ENCODE data around the gene LIME1.

The LIME1 gene

DNA sequence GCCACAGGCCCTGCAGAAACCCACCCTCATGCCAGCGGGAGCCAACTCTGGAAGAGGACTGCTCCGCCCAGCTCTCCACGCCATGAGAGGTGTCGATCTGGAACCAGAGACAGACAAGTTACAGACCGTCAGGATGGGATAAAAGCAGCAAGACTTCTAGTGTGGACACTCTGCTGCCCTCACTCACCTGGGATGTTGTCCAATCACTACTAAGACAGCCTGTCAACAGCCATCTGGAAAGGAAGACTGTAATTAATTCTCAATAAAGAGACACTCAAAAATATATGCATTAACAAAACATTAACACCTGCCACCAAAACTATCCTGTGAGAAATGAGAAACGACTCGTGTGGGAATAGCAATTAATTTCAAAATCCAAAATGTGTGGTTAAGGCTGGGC lies 31.4 kb downstream of the LIME1 start:
- H3K4me3 ChIP-seq (ENCODE audit: low read depth, low read length): no peak overlapping the region
- TF ChIP-seq, protein P1, sequence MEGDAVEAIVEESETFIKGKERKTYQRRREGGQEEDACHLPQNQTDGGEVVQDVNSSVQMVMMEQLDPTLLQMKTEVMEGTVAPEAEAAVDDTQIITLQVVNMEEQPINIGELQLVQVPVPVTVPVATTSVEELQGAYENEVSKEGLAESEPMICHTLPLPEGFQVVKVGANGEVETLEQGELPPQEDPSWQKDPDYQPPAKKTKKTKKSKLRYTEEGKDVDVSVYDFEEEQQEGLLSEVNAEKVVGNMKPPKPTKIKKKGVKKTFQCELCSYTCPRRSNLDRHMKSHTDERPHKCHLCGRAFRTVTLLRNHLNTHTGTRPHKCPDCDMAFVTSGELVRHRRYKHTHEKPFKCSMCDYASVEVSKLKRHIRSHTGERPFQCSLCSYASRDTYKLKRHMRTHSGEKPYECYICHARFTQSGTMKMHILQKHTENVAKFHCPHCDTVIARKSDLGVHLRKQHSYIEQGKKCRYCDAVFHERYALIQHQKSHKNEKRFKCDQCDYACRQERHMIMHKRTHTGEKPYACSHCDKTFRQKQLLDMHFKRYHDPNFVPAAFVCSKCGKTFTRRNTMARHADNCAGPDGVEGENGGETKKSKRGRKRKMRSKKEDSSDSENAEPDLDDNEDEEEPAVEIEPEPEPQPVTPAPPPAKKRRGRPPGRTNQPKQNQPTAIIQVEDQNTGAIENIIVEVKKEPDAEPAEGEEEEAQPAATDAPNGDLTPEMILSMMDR (conservative IDR thresholded peaks at IDR 0.05; ENCODE audit: low read depth, low read length): no peak
- DNase-seq (ENCODE audit: low read depth): no peak

DNA sequence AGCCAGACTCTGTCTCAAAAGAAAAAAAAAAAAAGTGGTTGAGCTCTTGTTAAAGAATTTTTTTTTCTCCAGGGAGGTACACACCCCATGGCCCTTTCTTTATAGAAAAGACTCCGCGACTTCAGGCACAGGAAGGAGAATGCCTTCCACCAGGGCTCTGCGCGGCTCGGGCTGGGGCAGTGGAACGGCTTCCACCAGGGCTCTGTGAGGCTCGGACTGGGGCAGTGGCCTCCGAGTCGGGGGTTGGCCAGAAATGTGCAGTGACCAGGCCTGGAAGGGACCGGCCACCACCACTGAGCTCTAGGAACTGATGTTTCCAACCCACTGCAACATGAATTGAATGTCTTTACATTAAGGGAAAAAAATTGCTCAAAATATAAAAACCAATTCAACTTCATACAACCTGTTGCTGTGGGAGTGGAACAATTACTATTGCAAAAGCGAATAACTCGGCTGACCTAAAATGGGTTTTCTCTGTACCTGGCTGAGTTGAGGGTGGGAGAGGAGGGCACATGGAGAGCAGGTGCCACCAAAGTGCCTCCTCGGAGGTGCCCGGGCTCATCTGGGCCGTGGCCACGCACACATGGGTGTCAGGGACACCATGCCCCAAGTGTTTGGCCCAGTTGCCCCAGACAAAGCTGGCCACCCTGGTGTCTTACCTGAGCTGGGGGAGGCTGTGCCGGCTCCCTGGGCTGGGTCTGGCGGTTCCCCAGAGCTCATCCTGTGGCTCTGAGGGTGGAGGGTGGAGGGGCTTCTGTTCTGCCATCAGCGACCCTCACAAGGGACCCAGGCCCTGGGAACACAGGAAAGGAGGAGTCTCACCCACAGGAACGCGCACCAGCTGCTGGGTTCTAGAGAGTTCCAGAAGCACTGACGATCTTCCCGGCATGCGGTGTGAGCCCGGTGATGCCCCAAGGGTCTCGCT lies 32.4 kb downstream of the LIME1 start:
- TF ChIP-seq, protein P1 (conservative IDR thresholded peaks at IDR 0.05; ENCODE audit: low read depth, low read length): no peak
- no peak for DNase-seq (ENCODE audit: low read depth)
- H3K4me3 ChIP-seq (ENCODE audit: low read depth, low read length): no peak overlapping the region

DNA sequence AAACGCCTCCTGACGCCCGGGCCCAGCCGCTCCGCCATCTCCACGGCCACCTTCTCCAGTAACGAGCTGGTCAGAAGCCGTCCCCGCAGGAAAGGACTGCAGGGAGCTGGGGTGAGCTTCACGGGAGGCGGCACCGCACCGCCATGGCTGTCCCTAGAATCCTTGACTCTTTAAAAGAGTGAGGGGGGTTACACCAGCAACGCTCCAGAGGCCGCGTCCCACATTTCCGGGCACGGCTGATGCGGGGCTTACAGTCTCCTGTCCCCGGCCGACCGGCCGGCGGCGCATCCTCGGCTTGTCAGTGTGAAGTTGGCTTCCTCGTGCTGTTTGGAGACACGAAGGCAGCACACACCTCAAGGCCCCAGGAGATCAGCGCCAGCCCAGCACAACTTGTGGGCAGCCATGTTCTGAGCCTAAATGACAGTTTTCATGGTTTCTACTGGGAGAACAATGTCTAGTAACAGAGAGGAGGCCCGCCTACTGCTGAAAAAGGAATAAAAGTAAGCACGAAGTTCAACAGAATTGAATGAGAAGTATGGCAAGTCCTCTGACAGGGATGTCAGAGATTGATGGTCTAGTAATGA lies 33.5 kb downstream of the LIME1 start:
- TF ChIP-seq, protein P1 (conservative IDR thresholded peaks at IDR 0.05; ENCODE audit: low read depth, low read length): no peak
- no peak for DNase-seq (ENCODE audit: low read depth)

DNA sequence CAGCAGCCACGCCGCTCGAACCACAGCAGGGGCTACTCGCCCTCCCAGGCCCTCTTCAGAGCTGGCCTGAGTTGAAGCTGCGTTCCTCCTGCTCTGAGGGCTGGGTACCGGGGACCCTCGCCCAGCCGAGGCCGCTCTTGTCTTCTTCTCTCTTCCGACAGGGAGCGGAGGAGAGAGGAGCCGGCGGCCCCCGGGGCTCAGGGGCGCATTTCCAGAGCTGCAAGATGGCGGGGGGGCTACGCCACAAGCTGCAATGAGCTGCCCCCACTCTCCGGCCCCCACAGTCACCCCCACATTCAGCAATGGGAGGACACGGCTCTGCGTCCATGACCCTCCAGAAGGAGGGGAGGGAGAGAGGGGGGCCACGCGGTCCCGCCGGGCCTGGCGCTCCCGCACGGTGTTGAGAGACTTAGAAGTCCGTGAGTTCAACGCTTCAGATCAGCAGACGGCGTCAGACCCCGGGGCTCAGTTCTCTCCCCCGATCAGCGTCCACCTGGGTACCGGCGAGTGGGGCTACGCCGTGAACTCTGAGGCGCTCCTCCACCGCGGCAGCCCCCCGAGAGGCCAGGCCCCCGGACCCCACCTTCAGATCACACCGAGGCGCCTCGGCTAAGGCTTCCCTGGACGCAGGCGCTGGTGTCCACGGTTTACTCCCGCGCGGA lies 34.7 kb downstream of the LIME1 start:
- no peak overlapping the region for H3K4me3 ChIP-seq (ENCODE audit: low read depth, low read length)
- TF ChIP-seq, protein P1 (conservative IDR thresholded peaks at IDR 0.05; ENCODE audit: low read depth, low read length): no peak
- DNase-seq (ENCODE audit: low read depth): no peak

More for the DNA sequence above, 33.5 kb downstream of the LIME1 start:
- H3K4me3 ChIP-seq (ENCODE audit: low read depth, low read length): no peak overlapping the region

DNA sequence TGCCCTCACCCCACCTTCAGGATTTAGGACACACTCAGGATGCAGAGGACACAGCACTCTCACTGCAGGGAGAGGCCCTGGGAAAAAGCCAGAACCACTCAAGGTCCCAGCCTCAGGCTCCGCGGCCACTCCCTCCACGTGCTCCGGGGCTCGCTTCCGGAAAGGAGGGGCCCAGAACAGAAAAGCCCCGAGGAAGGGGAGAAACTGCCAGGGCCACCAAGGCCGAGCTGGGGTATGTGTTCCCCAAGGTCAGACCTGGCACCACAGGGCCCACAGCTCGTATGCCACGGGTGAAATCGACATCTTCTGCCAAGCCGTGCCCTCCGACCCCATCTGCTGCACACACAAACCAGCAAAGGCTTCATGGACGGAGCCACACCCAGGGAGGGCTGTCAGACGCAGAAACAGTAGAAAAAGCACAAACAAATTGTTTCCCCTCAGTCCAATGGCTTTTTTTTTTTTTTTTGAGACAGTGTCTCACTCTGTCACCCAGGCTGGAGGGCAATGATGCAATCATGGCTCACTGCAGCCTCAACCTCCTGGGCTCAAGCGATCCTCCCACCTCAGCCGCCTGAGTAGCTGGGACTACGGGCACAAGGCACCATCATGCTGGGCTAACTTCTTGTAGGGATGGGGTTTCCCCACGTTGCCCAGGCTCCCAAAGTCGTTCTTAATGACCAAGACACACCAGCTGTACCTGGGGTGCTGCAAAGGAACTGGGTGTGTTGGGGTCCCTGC lies 36.5 kb downstream of the LIME1 start:
- DNase-seq (ENCODE audit: low read depth): peak; percentile 13
- TF ChIP-seq, protein P1 (conservative IDR thresholded peaks at IDR 0.05; ENCODE audit: low read depth, low read length): no peak
- no peak overlapping the region for H3K4me3 ChIP-seq (ENCODE audit: low read depth, low read length)

DNA sequence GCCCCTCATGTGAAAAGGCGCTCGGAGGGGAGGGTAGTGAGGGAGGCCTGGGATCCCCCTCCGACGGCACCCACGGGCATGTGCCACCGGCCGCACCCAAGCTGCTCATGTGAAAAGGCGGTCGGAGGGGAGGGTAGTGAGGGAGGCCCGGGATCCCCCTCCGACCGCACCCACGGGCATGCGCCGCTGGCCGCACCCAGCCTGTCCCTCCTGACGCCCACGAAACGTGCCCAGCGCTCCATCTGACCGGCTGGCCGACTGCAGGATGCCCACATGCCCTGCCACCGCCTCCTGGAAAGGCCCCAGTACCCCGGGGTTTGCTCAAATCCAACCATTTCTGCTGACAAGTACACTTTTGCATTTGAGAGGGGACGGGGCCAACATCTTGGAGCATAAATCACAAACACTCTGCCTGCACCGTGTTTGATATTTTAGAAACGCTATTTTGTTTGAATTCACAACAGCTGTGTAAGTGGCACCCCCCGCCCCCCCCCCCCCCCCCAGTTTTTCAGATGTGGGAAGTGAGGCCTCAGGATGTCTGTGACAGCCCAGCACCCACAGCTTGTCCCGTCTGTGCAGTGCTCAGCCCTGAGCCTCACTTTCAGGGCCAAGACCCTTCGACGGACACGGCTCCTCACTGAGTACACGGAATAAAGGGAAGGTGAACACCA lies 37.2 kb downstream of the LIME1 start:
- no peak overlapping the region for H3K4me3 ChIP-seq (ENCODE audit: low read depth, low read length)
- no peak for DNase-seq (ENCODE audit: low read depth)
- TF ChIP-seq, protein P1 (conservative IDR thresholded peaks at IDR 0.05; ENCODE audit: low read depth, low read length): no peak
